CD14-positive monocyte (primary cell): ENCODE data around the gene HTR5A. TPM values are rescaled to one million over a fixed set of nuclear protein-coding genes. Genes with fewer than 3 reads are reported as not detected.

ENCODE experiments used
- DNase-seq, 3 donors: peaks; one replicate each; pipeline ENCODE4 v3.0.0-alpha.2; 2011 to 2022
- H2AFZ ChIP-seq: 2 replicates; pipeline ENCODE4 v1.6.0; 2012; ENCODE audit warnings: mild to moderate bottlenecking, low read depth, low read length, inconsistent platforms; ENCODE audit not compliant: insufficient read depth, poor library complexity, severe bottlenecking
- H3K27ac ChIP-seq, 2 donors: 1 replicate in 1 of 2; 2 replicates in 1 of 2; pipeline ENCODE4 v1.5.1; 2012 to 2013; ENCODE audit warnings: low read length in 2 of 2, control low read depth in 1 of 2, inconsistent platforms in 1 of 2, low read depth in 1 of 2, mild to moderate bottlenecking in 1 of 2
- H3K27me3 ChIP-seq, 2 donors: one replicate each; pipeline versions ENCODE4 v1.6.0 to v1.6.1; 2011 to 2013; ENCODE audit warnings: low read length in 2 of 2; ENCODE audit not compliant: control insufficient read depth in 2 of 2, insufficient read depth in 2 of 2
- H3K36me3 ChIP-seq, 2 donors: replicated peaks in 1 of 2; 1 replicate in 1 of 2; 2 replicates in 1 of 2; pipeline versions ENCODE4 v1.5.1 to v1.6.1; 2012 to 2013; ENCODE audit warnings: low read length in 2 of 2, control low read depth in 1 of 2, inconsistent platforms in 1 of 2, mild to moderate bottlenecking in 1 of 2; ENCODE audit not compliant: insufficient read depth in 2 of 2, control insufficient read depth in 1 of 2
- H3K4me1 ChIP-seq, 2 donors: 1 replicate in 1 of 2; 2 replicates in 1 of 2; pipeline versions ENCODE4 v1.5.1 to v1.6.1; 2012 to 2013; ENCODE audit warnings: low read length in 2 of 2, control low read depth in 1 of 2, inconsistent platforms in 1 of 2, mild to moderate bottlenecking in 1 of 2, moderate library complexity in 1 of 2; ENCODE audit not compliant: insufficient read depth in 2 of 2, control insufficient read depth in 1 of 2
- H3K4me2 ChIP-seq: replicated peaks from 2 replicates; pipeline ENCODE3; 2012; ENCODE audit warnings: low read length, moderate library complexity, mild to moderate bottlenecking; ENCODE audit not compliant: poor library complexity, severe bottlenecking; ENCODE audit errors: extremely low read depth
- H3K4me3 ChIP-seq, 3 experiments: fragments of 200-600 bp in 1 of 3; sonication (generic) in 1 of 3; replicated peaks in 1 of 3; 1 replicate in 2 of 3; 2 replicates in 1 of 3; pipeline ENCODE4 v1.5.1; 2011 to 2013; ENCODE audit warnings: low read length in 3 of 3, mild to moderate bottlenecking in 3 of 3, control low read depth in 2 of 3, low read depth in 2 of 3, inconsistent platforms in 1 of 3, moderate library complexity in 1 of 3
- H3K79me2 ChIP-seq: 2 replicates; pipeline ENCODE4 v1.6.0; 2012; ENCODE audit warnings: mild to moderate bottlenecking, control low read depth, inconsistent platforms, low read length, moderate library complexity; ENCODE audit not compliant: insufficient read depth
- H3K9ac ChIP-seq: 2 replicates; pipeline ENCODE4 v1.6.0; 2017; ENCODE audit warnings: low read length, mild to moderate bottlenecking; ENCODE audit not compliant: insufficient read depth, poor library complexity, severe bottlenecking
- H3K9me3 ChIP-seq, 2 donors: replicated peaks in 1 of 2; 1 replicate in 1 of 2; 2 replicates in 1 of 2; pipeline versions ENCODE4 v1.5.1 to v1.6.1; 2012 to 2013; ENCODE audit warnings: low read length in 2 of 2, control low read depth in 1 of 2; ENCODE audit not compliant: control insufficient read depth in 1 of 2, insufficient read depth in 1 of 2
- H4K20me1 ChIP-seq: 2 replicates; pipeline ENCODE4 v1.6.0; 2012; ENCODE audit warnings: mild to moderate bottlenecking, low read length, control low read depth, moderate library complexity; ENCODE audit not compliant: insufficient read depth
- H3K27ac Mint-ChIP-seq, 7 donors: one replicate each; pipeline ENCODE4 v1.8.0; 2020; ENCODE audit warnings: mild to moderate bottlenecking in 7 of 7, mixed read lengths in 7 of 7, moderate library complexity in 6 of 7, inconsistent platforms in 2 of 7
- H3K27me3 Mint-ChIP-seq, 3 donors: one replicate each; pipeline ENCODE4 v1.8.0; 2021 to 2022; ENCODE audit warnings: low read depth in 3 of 3, mild to moderate bottlenecking in 3 of 3, mixed read lengths in 3 of 3, moderate library complexity in 3 of 3, inconsistent platforms in 1 of 3
- H3K36me3 Mint-ChIP-seq, 2 donors: one replicate each; pipeline ENCODE4 v1.8.0; 2020; ENCODE audit warnings: mixed read lengths in 2 of 2, inconsistent platforms in 1 of 2, mild to moderate bottlenecking in 1 of 2
- H3K4me1 Mint-ChIP-seq: one replicate; pipeline ENCODE4 v1.8.0; 2020; ENCODE audit warnings: mild to moderate bottlenecking, mixed read lengths
- H3K4me3 Mint-ChIP-seq, 2 donors: one replicate each; pipeline ENCODE4 v1.8.0; 2020; ENCODE audit warnings: mild to moderate bottlenecking in 2 of 2, mixed read lengths in 2 of 2, moderate library complexity in 1 of 2
- H3K9me3 Mint-ChIP-seq, 7 donors: one replicate each; pipeline ENCODE4 v1.8.0; 2020 to 2022; ENCODE audit warnings: mixed read lengths in 7 of 7, mild to moderate bottlenecking in 6 of 7, moderate library complexity in 6 of 7, inconsistent platforms in 2 of 7
- WGBS: methylation state at CpG from one replicate; pipeline ENCODE4 v1.1.5; 2013; ENCODE audit warnings: missing lambda C conversion rate; ENCODE audit not compliant: insufficient coverage; 5-methylcytosine and 5-hydroxymethylcytosine counted together
- intact Hi-C, 2 donors: fragments of 100-400 bp; cut with micrococcal nuclease; formaldehyde crosslinking; loops; one replicate each; pipeline versions ENCODE4 v1.15.0 to v1.15.1; 2023
- polyA plus RNA-seq, 3 donors: library from polyadenylated mRNA; depleted of rRNA in 1 of 3; unstranded in 2 of 3; stranded (reverse) in 1 of 3; fragments of 300-500 nt in 2 of 3; fragments of >200 nt in 1 of 3; fragmentation: Illumina TruSeq in 2 of 3; gene quantifications; 1 replicate in 2 of 3; 2 replicates in 1 of 3; pipeline ENCODE4 v1.2.3, GENCODE V29; 2012 to 2021
- TF ChIP-seq, protein P1 (sequence below): fragments of 200-600 bp; IDR thresholded peaks from one replicate; pipeline ENCODE4 v1.8.0; 2022; ENCODE audit warnings: antibody characterized with exemption, mild to moderate bottlenecking

The HTR5A gene
- polyA plus RNA-seq, 3 donors: not detected

DNA sequence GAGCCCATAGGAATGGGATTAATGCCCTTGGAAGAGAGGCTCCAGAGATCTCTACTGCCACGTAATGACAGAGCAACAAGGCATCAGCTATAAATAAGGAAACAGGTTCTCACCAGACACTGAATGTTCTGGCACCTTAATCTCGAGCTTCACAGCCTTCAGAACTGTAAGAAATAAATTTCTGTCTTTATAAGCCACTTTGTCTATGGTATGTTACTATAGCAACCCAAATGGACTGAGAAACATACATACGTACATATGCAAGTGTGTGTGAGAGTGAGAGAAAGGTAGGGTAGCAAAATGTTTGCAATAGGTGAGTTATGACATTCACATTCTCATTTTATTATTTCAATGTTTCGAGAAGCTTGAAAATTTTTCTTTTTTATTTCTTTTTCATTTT is 22.1 kb upstream of the HTR5A start:
- Histone ChIP-seq H3K9ac (no peak overlapping the region), H3K27me3 (no peaks in the 10 kb centered on the region), H3K9me3 (peaks cover 0 to 1% of the 10 kb centered on the region in 2 donors), H2AFZ (no peak overlapping the region), H3K4me3 (no peak overlapping the region), H3K4me1 (no peaks in the 10 kb centered on the region), H3K27ac (no peak overlapping the region), H3K36me3 (no peaks in the 10 kb centered on the region), H3K79me2 (no peaks in the 10 kb centered on the region), H4K20me1 (no peaks in the 10 kb centered on the region), H3K4me2 (no peak overlapping the region)
- H3K4me1 Mint-ChIP-seq: no peaks in the 10 kb centered on the region
- no peak overlapping the region for H3K4me3 Mint-ChIP-seq
- no peaks in the 10 kb centered on the region for H3K36me3 Mint-ChIP-seq
- intact Hi-C loops: no loop called here
- DNase-seq: no peak
- H3K27me3 Mint-ChIP-seq: peaks cover 0 to 2% (median 1%) of the 10 kb centered on the region in 3 donors
- no peak overlapping the region for H3K27ac Mint-ChIP-seq
- H3K9me3 Mint-ChIP-seq: peaks cover 0 to 10% (median 2%) of the 10 kb centered on the region in 7 donors
- TF ChIP-seq, protein P1, sequence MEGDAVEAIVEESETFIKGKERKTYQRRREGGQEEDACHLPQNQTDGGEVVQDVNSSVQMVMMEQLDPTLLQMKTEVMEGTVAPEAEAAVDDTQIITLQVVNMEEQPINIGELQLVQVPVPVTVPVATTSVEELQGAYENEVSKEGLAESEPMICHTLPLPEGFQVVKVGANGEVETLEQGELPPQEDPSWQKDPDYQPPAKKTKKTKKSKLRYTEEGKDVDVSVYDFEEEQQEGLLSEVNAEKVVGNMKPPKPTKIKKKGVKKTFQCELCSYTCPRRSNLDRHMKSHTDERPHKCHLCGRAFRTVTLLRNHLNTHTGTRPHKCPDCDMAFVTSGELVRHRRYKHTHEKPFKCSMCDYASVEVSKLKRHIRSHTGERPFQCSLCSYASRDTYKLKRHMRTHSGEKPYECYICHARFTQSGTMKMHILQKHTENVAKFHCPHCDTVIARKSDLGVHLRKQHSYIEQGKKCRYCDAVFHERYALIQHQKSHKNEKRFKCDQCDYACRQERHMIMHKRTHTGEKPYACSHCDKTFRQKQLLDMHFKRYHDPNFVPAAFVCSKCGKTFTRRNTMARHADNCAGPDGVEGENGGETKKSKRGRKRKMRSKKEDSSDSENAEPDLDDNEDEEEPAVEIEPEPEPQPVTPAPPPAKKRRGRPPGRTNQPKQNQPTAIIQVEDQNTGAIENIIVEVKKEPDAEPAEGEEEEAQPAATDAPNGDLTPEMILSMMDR: no peak
- WGBS: 100% methylated on average over 1 of the region's 4 CpGs

DNA sequence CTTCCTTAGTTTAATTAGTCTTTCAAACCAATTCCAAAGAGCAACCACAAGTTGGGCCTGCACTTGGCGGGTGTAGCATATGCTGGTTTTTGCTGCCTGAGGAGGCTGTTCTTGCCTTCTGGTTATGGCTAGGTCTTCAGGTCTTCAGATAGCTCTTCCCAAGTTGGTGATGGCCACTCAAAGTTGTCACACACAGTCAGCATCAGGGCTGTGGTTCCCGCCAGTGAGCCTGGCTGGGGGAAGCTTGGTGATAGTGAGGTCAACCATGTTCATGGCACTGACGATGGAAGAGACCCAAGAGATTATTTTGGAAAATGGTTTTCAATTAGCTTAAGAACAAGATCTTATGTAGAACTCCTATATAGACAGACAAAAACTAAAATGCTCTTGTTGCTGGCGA is 18.8 kb upstream of the HTR5A start:
- Mint-ChIP-seq H3K4me1 (no peaks in the 10 kb centered on the region), H3K4me3 (no peak overlapping the region), H3K27me3 (peaks cover 2 to 7% (median 4%) of the 10 kb centered on the region in 3 donors), H3K9me3 (peaks cover 0 to 3% (median 0%) of the 10 kb centered on the region in 7 donors), H3K36me3 (no peaks in the 10 kb centered on the region), H3K27ac (no peak overlapping the region)
- intact Hi-C loops: no loop called here
- TF ChIP-seq, protein P1: no peak
- Histone ChIP-seq H2AFZ (no peak overlapping the region), H4K20me1 (no peaks in the 10 kb centered on the region), H3K9ac (no peak overlapping the region), H3K36me3 (no peaks in the 10 kb centered on the region), H3K79me2 (no peaks in the 10 kb centered on the region), H3K27ac (no peak overlapping the region), H3K4me3 (no peak overlapping the region), H3K4me2 (no peak overlapping the region), H3K9me3 (no peaks in the 10 kb centered on the region), H3K27me3 (no peaks in the 10 kb centered on the region), H3K4me1 (no peaks in the 10 kb centered on the region)
- WGBS: 90% methylated on average over 2 of the region's 4 CpGs
- DNase-seq: no peak
